Right atrium auricular region (tissue), 2 donors: ENCODE results near the gene ITGB6. TPM values are rescaled to one million over a fixed set of nuclear protein-coding genes. Genes with fewer than 3 reads are reported as not detected.
A peak's percentile ranks its signal among the peaks of the same experiment; 100 is the strongest.

ENCODE experiments used
- DNase-seq: peaks from one replicate; pipeline ENCODE4 v3.0.0-alpha.2; 2019; ENCODE audit warnings: low spot score
- H3K27ac ChIP-seq, 2 donors: fragments of 200-600 bp; sonication (generic); 1 replicate in 1 of 2; 2 replicates in 1 of 2; pipeline ENCODE4 v1.5.1; 2016 to 2019
- H3K27me3 ChIP-seq, 2 donors: fragments of 200-600 bp; sonication (generic); one replicate each; pipeline versions ENCODE4 v1.5.1 to v1.6.0; 2017 to 2019
- H3K36me3 ChIP-seq: fragments of 200-600 bp; sonication (generic); one replicate; pipeline ENCODE4 v1.5.1; 2016
- H3K4me1 ChIP-seq, 2 donors: fragments of 200-600 bp; sonication (generic); one replicate each; pipeline versions ENCODE4 v1.5.1 to v1.6.0; 2017 to 2019
- H3K4me3 ChIP-seq, 2 donors: fragments of 200-600 bp; sonication (generic); 1 replicate in 1 of 2; 2 replicates in 1 of 2; pipeline ENCODE4 v1.5.1; 2017 to 2019; ENCODE audit warnings: mild to moderate bottlenecking in 1 of 2, moderate library complexity in 1 of 2
- H3K9me3 ChIP-seq, 2 donors: fragments of 200-600 bp; sonication (generic); one replicate each; pipeline ENCODE4 v1.5.1; 2019
- CTCF ChIP-seq, 2 donors: fragments of 200-600 bp; sonication (generic); IDR thresholded peaks; one replicate each; pipeline ENCODE4 v1.5.1; 2019; ENCODE audit warnings: antibody characterized with exemption in 2 of 2
- total RNA-seq, 2 donors: library from RNA; depleted of rRNA; stranded (reverse); fragments of >200 nt; gene quantifications; one replicate each; pipeline ENCODE4 v1.1.0, GENCODE V29; 2016

ITGB6 gene
- total RNA-seq, 2 donors from 2014 or later = 0.20 to 0.30 TPM

- no peak for DNase-seq
- H3K4me3 ChIP-seq = no peak overlapping the region
- no peaks in the 10 kb centered on the region for H3K27me3 ChIP-seq
- H3K36me3 ChIP-seq = no peaks in the 10 kb centered on the region
- peak overlapping the region in 1 of 2 donors; percentile 44 for H3K27ac ChIP-seq
- H3K4me1 ChIP-seq = peaks cover 0 to 20% of the 10 kb centered on the region in 2 donors
- TF ChIP-seq CTCF (IDR thresholded peaks at IDR 0.05) = no peak
- no peaks in the 10 kb centered on the region for H3K9me3 ChIP-seq
These were observed 43.0 kb upstream of the ITGB6 start for GRCh38 chr2:160242893-160243564.

- peak; percentile 65 for DNase-seq
- Histone ChIP-seq H3K36me3 (no peaks in the 10 kb centered on the region), H3K27me3 (no peaks in the 10 kb centered on the region), H3K4me3 (no peak overlapping the region), H3K4me1 (peaks cover 0 to 20% of the 10 kb centered on the region in 2 donors), H3K9me3 (no peaks in the 10 kb centered on the region), H3K27ac (peak overlapping the region; percentile 25 to 44)
- TF ChIP-seq CTCF (IDR thresholded peaks at IDR 0.05) = no peak
These were observed 41.4 kb upstream of the ITGB6 start for GRCh38 chr2:160241251-160242137.

GRCh38 chr2:160239436-160239835, 39.4 kb upstream of the ITGB6 start:
- TF ChIP-seq CTCF (IDR thresholded peaks at IDR 0.05) = no peak
- H3K4me1 ChIP-seq = peaks cover 0 to 20% of the 10 kb centered on the region in 2 donors
- no peaks in the 10 kb centered on the region for H3K27me3 ChIP-seq
- DNase-seq = no peak
- no peak overlapping the region for H3K27ac ChIP-seq
- no peak overlapping the region for H3K4me3 ChIP-seq
- H3K36me3 ChIP-seq = no peaks in the 10 kb centered on the region
- no peaks in the 10 kb centered on the region for H3K9me3 ChIP-seq

- Histone ChIP-seq H3K4me3 (no peak overlapping the region), H3K4me1 (peaks cover 0 to 19% of the 10 kb centered on the region in 2 donors), H3K27me3 (no peaks in the 10 kb centered on the region), H3K36me3 (no peaks in the 10 kb centered on the region), H3K27ac (no peak overlapping the region), H3K9me3 (no peaks in the 10 kb centered on the region)
- no peak for TF ChIP-seq CTCF (IDR thresholded peaks at IDR 0.05)
- no peak for DNase-seq
These were observed 38.3 kb upstream of the ITGB6 start for GRCh38 chr2:160238392-160238791.

DNA sequence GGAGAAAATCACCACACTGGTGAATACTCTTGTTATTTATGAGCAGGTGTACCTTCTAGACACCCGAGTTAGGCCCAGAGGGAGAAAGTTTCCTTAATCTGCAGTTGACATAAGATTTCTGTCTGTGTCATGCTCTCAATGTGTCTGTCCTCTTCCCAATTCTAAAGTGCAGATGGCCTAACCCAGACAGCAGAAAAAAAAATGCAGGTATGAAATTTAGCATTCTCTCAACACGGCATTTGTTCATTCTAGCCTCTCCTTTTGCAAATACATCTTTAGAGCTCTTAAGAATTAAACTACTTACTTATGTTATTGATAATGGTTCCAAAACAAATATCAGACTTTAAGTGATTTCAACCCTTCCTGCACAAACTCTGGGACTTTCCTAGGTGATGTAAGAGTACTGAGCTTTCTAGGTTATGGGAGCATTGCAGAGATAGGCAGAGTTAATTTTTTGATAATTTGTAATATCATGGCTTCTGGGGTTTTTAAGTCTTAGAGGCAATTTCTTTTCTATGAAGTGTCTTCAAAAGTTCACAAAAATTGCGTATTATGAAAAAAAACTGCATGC, 32.9 kb upstream of the ITGB6 start:
- no peaks in the 10 kb centered on the region for H3K27me3 ChIP-seq
- no peaks in the 10 kb centered on the region for H3K36me3 ChIP-seq
- no peak for DNase-seq
- TF ChIP-seq CTCF (IDR thresholded peaks at IDR 0.05) = no peak
- H3K27ac ChIP-seq = no peak overlapping the region
- no peak overlapping the region for H3K4me3 ChIP-seq
- H3K9me3 ChIP-seq = no peaks in the 10 kb centered on the region
- peaks cover 0 to 4% of the 10 kb centered on the region in 2 donors for H3K4me1 ChIP-seq
